NOMO-1 (cell line): ENCODE measurements around the gene MEX3D.

Experiments
- DNase-seq, 2 experiments: peaks; one replicate each; lab custom pipeline; 2025; ENCODE audit not compliant: unreplicated experiment in 2 of 2; lab: John Stamatoyannopoulos, UW

The MEX3D gene

DNA sequence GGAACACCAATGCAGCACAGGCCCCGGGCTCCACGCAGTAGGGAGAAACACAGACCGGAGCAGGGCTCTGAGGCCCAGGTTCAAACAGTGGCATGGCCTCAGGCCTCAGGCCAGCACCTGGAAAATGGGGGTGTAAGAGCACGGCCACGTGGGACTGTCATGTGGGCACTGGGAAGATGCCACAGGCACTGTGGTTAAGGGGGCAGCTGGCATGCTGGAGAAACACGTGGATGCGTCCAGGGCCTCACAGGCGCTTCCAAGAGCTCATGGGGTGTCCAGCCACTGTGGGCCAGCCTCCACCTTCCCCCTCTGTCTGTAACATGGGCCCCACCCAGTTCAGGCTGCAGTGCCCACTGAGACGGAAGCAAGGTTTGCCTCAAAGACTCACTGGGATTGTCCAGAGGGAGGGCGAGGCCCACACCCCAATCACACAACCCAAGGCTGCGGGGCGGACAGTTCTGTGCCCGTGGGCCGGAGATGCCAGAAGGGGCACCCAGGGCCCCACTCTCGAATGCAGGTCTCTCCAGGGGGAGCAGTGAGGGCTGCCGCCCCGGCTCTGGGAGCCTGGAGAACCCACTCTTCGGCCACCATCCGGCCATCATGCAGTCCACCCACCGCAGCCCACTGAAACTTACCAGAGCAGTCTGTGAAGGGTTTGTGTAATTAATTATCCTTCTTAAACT lies 30.8 kb upstream of the MEX3D start:
- DNase-seq, result no peak

DNA sequence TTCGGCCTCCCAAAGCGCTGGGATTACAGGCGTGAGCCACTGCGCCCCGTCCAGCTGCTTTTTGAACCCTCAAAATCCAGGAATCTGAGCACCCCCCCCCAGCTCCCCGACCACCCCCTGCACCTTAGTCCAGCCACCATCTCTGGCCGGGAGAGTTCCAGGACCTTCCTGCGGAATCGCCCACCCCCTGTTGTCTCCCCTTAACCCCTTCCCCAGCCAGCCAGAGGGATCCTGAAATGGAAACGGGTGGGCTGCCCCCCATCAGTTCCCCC lies 25.3 kb upstream of the MEX3D start:
- no peak for DNase-seq

DNA sequence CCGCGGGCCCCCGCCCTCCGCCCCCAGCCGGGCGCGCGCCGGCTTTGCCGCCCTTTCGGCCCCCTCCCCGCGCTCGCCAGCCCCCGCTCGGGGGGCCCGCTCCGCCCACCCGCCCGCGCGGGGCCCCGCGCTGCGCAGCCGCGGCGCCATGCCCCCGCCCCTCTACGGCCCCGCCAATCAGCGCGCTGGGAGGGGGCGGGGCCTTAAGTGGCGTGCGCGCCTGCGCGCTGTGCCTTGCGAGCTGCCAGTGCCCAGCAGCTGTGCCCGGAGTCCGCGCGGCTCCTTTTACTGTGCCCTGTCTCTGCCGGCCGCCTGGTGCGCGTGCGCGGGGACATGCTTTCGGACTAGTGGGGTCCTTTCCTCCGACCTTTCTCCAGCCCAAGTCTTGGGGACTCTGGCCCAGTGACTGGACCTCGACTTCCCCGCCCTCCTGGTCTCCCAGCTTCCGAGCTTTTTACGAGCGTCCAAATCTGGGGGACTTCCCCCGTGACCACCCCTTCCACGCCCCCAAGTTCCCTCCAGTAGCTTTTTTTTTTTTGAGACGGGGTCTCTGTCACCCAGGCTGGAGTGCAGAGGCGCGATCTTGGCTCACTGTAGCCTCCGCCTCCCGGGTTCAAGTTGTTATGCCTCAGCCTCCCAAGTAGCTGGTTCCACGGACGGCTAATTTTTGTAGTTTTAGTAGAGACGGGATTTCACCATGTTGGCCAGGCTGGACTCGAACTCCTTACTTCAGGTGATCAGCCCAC lies 24.8 kb upstream of the MEX3D start, which contains the start of gene MBD3:
MBD3 (minus strand) TSS at position 111 of the 746 bp plus-strand sequence. CDS start 234 bp downstream, outside the sequence.
- peak; percentile 82 to 91 for DNase-seq

DNA sequence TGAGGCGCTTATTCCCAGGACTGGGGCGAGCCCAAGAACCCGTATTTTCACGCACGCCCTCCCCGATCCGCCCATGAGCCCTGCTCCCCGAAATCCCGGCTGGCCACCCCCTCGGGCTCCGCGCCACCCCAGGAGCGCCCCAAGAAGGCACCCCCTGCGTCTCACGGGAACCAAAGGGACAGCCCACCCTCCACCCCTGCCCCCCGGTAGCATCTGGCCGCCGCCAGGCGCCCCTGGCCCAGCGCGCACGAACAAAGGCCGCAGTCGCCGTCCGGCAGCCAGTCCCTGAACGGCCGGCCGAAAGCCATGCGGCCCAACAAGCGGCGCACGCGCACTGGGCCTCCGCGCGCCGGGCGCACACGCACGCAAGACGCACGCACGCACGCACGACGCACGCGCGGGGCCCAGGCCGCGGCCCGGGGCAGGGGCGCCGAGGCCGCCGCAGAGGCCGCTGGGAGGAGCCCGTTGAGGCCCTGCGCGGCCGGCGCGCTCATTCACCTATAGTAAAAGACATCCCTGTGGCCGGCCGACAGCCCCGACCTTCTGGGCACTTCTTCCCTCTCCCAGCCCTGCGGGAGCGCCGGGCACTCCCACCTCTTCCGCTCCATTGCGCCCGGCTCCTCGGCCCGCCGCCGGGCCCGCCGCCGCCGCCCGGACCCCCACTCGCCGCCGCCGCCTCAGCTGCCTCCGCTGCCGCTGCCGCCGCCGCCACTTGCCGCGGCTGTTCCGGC lies 24.1 kb upstream of the MEX3D start:
- DNase-seq, result peak; percentile 85 to 89

DNA sequence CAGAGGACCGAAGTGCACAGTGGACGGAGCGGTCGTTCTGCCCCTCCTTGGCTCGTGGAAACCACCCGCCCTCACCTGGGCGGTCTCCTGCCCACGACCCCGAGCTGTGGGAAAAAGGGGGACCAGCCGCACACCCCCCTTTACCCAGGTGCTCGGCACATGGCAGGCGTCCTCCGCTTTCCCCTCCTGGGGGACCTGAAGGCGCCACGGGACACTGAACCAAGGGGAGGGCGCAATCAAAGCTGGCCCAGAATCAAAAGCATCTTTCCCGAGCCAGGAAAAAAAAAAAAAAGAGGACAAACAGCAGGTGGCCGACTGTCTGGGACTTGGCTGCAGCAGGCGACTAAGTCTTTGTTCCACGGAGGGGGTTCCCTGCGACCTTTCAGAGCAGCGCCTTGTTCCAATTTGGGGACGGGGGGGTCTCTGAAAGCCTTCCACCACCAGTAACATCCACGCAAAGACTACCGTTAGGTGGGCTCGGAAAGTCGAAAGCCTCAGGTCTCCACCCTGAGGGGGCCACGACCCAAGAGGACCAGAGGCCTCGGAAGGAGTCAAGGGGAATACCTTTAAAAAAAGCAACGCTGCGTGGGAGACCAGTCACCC lies 23.4 kb upstream of the MEX3D start:
- DNase-seq, result no peak

DNA sequence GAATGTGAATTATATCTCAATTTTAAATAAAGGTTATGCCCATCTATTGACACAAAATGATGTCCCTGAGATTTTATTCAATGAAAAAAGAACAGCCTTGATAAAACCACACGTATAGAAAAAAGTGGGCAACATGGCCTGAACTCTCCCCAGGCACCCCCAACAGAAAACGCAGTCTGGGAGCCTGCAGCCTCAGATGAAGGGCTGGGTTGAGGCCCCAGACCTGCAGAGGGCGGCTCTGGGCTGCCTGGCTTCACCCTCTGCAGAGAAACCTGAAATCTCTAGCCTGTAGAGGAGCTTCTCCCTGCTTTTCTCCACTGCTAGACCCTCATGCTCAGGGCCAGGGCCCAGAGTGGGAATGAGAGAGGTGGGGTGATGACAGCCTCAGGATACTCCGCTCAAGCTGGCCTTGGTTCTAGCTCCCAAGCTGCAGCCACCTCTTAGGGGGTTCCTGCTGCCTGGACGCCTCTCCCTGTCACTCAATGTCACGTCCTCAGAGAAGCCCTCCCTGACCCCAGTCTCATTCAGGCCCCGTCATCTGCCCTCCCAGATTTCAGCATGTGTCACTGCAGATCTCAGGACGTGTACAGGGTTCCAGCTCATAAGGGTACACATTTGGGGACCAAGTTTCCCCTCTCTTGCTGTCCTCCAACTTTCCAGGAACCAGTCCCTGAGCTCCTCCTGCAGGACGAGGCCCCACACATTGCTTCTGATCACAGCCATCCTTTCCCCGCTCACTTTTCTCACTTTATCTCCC lies 22.7 kb upstream of the MEX3D start:
- peak; percentile 12 to 33 for DNase-seq

DNA sequence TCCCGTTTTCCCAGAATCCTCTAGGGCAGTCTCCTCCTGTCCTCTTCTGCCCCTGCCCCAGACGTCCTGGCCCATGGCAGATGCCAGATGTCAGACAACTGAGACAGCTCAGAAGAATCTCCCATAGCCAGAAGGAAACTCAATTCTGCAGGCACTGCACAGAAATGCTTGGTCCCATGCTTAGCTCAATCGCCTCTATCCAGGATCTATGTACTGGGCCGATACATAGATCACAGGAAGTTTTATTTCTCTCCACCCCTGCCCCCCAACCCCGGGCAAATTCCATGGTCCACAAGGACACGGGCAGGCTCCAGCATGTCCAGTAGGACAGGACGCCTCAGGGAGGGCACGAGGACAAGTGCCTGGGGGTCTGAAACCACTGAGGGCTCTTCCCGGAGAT lies 19.7 kb upstream of the MEX3D start:
- no peak for DNase-seq

DNA sequence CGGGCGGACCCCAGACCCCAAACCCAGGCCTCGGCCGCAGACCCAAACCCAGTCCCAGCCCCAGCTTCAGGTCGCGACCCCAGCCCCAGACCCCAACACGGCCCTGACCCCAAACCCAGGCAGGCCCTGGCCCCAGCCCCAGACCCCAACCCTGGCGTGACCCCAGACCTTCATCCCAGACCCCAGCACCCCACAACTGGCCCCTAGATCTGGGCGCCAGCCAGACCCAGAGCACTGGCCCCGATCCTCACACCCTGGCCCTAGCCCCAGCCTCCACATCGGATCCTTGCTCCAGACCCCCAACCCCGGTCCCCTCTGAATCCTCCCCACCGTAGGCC lies 17.1 kb upstream of the MEX3D start:
- DNase-seq, result no peak

DNA sequence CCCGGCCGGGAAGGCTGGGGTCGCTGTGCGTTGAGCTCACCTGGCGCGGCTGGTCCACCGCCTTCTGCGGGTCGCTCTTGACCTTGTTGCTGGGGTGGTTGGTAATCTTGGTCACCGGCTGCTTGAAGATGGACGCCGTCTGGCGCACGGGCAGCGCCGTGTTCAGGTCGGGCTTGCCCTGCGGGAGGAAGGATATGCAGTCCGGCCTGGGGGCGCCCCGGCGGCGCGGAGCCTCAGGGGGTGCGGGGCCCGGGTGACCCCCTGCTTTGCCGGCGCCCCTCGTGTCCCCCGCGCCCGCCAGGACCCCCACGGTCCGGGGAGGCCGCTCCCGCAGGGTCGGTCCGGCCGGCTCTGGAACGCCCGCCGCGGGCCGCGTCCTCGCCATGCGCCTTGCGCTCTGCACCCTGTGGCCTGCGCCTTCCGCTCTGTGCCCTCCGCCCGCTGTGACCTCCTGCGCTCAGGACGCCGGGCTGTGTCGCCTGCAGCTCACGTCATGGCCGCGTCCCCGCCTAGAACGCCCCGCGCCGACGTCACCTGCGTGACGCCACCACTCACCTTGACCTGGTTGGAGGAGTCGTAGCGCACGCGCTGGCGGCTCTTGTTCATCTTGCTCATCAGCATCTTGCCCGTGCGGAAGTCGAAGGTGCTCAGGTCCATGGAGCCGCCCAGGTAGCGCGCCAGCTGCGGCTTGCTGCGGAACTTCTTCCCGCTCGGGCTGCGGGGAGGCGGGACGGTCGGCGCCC lies 16.5 kb upstream of the MEX3D start:
- DNase-seq, result no peak

DNA sequence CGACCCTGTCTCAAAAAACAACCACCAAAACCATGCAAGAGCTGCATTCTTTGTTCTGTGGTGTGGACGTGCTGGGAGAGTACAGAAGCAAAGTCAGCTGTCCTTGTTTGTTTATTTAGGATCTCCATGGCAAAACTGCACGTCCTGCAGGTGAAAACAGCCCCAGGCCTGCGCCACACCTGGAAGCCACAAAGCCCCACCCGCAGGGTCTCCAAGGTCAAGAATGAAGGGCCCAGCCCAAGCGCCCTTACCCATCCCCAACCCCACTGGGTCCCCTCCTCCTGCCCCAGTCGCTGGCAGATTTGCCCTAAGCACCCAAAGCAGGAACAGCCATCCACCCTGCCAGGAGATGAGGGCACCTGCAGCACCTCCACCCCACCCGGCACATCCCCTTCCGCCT lies 14.1 kb upstream of the MEX3D start:
- DNase-seq, result no peak

DNA sequence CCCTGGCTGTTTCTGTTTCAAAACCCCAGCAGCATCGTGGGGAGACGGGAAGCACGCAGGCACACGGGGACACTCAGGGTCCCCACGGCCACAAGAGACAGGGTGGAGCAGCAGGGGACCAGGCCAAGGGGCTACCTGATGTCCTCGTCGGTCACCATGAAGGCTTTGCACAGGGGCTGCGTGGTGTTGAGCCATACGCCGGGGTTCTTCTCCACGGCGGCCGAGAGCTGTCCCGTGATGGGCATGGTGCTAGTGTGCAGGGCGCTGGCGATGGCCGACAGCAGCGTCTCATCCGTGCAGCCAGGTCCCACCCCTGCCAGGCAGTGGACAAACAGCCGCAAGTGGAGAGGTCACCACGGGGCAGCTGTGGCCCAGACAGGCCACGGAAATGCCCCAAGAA lies 12.8 kb upstream of the MEX3D start:
- no peak for DNase-seq

DNA sequence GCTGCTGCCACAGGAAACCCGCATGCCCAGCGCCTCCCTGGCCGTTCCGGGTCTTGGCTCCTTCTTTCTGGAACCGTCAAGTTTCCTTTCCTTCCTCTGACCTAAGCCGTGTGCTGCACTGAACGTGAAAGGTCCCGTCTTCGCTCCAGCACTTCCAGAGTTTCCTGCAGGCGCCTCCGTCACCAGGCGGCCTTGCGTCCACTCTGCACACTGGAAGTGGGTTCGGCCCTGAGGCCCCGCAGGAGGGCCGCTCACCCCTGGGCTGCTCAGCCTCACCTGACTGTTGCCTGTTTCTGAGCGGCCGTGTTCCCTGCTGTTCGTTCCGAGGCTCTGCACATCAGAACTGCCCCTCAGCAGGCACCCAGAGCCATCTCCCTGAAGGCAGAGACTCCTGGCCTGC lies 12.3 kb upstream of the MEX3D start:
- DNase-seq, result no peak

DNA sequence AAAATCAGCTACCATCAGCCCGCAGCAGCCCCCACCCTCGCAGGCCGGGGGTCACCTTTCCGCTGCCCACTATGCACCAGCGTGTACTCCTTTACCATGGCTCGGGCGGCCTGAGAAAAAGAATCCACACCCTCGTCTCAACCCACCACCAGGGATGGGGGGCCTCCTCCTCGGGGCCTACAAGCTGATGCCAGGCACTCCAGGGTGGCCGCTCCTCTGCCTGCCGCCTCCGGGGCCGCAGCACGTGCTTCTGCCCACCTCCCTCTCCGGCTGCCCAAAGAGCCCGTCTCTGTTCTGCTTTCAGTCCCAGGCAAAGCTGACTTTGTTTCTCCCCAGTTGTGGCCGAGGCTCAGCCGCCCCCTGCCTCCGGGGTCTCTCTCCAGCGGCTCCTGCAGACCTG lies 11.1 kb upstream of the MEX3D start:
- no peak for DNase-seq

DNA sequence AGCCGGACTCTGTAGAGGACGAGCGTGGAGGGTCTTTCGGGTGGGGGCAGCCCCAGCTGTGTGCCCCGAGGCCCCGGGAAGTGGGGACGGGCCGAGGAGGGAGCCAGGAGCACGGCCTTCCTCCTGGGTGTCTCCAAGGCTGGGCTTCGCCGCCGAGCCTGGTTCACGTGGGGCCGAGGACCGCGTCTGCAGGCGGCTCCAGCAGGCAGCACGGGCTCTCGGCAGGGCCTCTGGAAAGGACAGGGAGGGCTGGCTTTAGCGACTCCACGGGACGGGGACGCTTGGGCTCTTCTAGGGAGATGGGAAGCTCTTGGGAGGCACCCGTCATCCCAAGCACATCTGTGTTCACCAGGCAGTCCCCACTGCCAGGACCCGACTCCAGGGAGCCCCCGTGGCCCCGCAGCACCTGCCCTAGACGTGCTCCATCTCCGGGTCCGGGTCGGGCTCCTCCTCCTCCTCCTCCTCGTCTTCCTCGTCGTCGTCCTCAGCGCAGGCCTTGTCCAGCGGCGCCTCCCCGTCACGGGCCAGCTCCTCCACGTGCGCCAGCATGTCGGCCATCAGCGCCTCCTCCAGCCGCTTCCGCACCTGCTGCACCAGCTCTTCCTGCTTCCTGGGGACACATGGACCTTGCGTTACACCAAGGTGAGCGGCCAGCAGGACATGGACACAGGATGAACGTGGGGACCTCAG lies 9.9 kb upstream of the MEX3D start:
- no peak for DNase-seq

DNA sequence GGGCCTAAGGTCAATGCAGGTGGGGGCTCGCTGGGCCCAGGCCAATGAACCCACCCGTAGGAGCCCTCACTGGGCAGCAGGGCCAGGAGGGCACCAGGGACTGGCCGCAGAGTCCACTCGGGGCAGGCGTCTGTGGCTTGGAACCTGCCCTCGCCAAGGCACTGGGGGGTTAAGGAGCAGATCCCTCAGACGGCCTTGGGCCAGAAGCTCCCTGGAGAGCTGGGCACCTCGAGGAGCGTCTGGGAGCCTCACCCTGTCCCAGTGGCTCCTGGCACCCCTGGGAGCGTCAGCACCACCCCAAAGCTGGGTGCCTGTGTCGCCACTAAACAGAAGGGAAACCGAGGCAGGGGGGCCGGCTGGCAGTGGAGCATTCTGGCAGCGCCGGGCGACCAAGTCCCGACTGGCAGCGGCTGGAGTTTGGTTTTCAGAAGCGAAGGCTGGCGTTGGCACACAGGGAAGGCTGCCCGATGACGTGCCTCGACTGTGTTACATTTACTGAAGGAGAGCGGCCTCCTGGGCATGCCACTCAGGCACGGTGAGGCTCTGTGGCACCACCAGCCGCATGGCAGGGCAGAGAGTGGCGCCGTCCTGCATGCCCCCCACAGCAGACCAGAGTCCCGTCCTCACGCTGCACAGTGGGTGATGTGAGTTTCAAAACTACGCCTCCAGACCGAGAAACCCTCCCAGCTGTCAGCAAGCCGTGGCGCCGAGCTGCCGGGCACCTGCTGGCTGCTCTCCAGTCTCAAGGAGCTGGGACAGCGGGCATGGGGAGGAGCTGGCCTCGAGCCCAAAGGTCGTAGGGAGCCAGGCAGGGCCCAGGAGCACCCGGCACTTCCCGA lies 9.2 kb upstream of the MEX3D start:
- no peak for DNase-seq

DNA sequence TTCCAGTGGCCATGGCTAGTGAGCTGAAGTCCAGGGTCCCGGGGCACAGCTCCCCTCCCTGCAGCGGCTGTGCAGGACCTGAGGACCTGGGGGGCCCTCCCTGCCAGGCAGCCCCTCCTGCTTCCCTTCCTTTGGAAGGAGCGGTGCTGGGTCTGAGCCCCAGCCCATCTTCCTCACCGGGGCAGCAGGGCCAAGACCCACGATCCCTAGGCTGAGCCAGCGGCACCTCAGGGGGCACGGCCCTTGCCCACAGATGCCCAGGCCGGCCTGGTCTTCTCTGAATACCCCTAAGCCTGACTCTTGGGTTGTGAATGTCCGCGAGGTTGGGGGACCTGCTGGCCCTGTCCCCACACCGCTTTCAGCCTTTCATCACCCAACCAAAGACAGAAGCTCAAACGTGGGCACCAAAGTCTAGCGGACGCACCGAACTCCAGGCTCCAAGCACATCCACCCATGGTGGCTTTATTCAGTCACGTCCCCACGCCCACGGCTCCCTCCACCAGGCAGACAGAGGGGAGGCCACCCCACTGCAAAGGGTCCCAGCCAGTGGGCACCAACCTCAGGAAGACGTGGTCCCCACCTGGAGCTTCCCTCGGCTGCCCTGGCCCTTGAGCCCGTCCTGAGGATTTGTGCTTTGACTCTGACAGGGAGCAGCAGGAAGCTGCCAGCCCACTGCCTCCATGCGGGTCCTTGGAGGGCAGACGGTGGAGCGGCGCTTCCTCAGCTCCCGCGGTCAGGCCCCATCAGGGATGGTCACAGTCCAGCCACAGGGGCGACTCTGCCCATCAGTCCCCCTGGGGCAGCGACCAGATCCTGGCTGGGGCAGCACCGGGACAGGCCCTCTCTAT lies 8.3 kb upstream of the MEX3D start:
- DNase-seq, result no peak

DNA sequence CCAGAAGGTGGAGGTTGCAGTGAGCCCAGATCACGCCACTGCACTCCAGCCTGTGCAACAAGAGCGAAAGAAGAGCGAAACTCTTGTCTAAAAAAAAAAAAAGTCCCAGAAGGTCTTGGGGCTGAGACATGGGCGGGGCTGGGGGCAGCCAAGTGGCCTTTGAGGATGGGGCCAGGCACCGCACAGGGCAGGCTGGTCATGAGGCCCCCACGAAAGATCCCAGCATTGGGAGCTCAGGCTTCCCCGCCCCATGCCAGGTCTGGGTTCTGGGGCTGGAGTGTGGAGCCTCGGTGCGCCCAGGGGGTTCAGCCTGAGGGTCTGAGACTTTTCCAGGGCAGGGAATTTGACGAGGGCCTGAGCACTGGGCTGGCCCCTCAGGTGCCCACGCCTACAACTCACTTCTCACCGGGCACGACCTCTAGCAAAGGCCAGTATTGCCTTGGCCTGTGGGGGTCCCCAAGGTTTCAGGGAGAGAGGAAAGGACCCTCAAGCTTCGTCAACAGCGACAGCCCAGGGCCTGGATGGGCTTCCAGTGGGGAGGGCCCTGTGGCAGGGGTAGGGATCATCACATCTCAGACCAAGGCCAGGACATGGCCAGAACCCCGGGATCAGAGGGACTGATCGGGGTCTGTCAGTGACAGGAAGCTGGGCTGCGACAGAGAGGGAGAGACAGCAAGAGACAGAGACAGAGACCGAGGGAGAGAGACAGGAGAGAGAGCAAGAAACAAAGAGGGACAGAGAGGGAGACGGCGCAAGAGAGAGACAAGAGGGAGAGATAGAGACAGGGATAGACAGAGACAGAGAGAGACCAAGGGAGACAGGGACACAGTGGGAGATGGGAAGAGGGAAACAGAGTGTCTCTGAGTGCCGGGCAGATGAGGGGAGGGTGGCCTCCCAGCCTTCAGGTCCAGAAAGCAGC lies 7.5 kb upstream of the MEX3D start:
- DNase-seq, result no peak
